CD4-positive, alpha-beta T cell treated with Interleukin-4 for 1 hour (primary cell): ENCODE results near the gene PTPRG.

Experiments
- DNase-seq, 2 donors: peaks; one replicate each; pipeline ENCODE4 v3.0.0-alpha.2; 2020 to 2022

The PTPRG gene

GRCh38 chr3:61563313-61564271 is 2.2 kb downstream of the PTPRG start:
- no peak for DNase-seq

- no peak for DNase-seq
These were observed 3.2 kb downstream of the PTPRG start for GRCh38 chr3:61564395-61565059.

GRCh38 chr3:61565569-61565968 is 4.2 kb downstream of the PTPRG start:
- DNase-seq: no peak

- DNase-seq: no peak
These were observed 6.8 kb downstream of the PTPRG start for GRCh38 chr3:61568127-61568526.

- DNase-seq: no peak
These were observed 8.6 kb downstream of the PTPRG start for GRCh38 chr3:61569856-61570580.

GRCh38 chr3:61570813-61571212 is 9.4 kb downstream of the PTPRG start:
- no peak for DNase-seq

- DNase-seq: no peak
These were observed 10.4 kb downstream of the PTPRG start for GRCh38 chr3:61571516-61572336.

GRCh38 chr3:61572879-61573278 is 11.5 kb downstream of the PTPRG start:
- no peak for DNase-seq

- no peak for DNase-seq
These were observed 12.1 kb downstream of the PTPRG start for GRCh38 chr3:61573441-61573840.

GRCh38 chr3:61574854-61575253 is 13.5 kb downstream of the PTPRG start:
- DNase-seq: no peak

GRCh38 chr3:61575893-61576292 is 14.5 kb downstream of the PTPRG start:
- DNase-seq: no peak

- DNase-seq: no peak
These were observed 16.4 kb downstream of the PTPRG start for GRCh38 chr3:61577760-61578159.

GRCh38 chr3:61578667-61579367 is 17.4 kb downstream of the PTPRG start:
- no peak for DNase-seq

- no peak for DNase-seq
These were observed 18.3 kb downstream of the PTPRG start for GRCh38 chr3:61579685-61580084.

- no peak for DNase-seq
These were observed 19.7 kb downstream of the PTPRG start for GRCh38 chr3:61580982-61581643.

- DNase-seq: no peak
These were observed 20.9 kb downstream of the PTPRG start for GRCh38 chr3:61582287-61582686.

GRCh38 chr3:61582846-61583245 is 21.5 kb downstream of the PTPRG start:
- no peak for DNase-seq

- DNase-seq: no peak
These were observed 22.8 kb downstream of the PTPRG start for GRCh38 chr3:61583890-61584875.

- no peak for DNase-seq
These were observed 28.5 kb downstream of the PTPRG start for GRCh38 chr3:61589856-61590255.

- DNase-seq: no peak
These were observed 29.9 kb downstream of the PTPRG start for GRCh38 chr3:61591300-61591699.
